ENCODE data around the gene LRRC45. TPM values are rescaled to one million over a fixed set of nuclear protein-coding genes. Genes with fewer than 3 reads are reported as not detected.

LRRC45 gene
- total RNA-seq, 1 experiment from 2014 or later: 38.1 TPM

DNA sequence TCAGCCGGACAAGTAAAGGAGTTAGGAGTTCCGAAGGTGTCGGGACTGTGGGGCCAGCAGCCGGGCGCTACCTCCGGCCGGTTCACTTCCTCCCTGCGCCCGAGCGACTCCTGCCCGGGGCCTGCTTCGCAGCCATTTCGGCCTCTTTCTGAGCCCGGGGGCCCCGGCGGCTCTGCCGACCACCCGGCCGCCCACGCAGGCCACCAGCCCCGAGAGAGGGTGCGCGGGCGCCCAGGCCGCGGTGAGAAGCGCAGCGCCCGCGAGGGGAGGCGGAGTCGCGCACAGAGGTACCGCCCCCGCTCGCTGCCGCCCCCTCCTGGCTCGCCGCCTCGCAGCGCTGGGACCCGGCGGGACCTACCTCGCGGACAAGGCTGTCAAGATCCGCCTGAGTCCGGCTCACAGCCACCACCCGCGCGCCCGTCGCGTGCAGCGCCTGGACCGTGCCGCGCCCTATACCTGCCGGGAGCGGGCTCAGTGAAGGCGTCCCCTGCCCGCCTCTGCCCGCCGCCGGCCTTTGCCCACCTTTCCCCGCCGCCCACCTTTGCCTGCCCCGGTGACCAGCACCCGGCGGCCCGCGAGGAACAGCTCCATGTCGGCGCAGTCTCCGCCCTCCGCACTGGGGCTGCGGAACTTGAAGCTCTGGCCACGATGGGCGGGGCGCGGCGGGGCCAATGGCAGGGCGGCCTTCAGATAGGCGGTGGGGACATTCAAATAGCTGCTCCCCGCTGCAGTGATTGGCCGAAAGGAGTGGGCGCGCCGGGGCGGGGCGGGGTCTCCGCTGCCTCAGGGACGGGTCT lies 14.2 kb downstream of the LRRC45 start, which contains the start of gene DCXR:
Gene DCXR, minus strand, starts transcription at position 606 of the 797 bp plus-strand sequence. Its CDS starts 15 bp downstream, at position 591.
- H3K36me3 Mint-ChIP-seq: 0 out of 2 replicates have a peak, but pooled peaks cover 6% of the 10 kb centered on the region
- H3K27ac Mint-ChIP-seq: peak within 1 kb of the TSS; percentile 95
- H3K9me3 Mint-ChIP-seq: no peaks in the 10 kb centered on the region
- peak within 1 kb of the TSS; percentile 75 for H3K4me3 Mint-ChIP-seq
- ChIA-PET CTCF (interaction anchor here (0.6 to 2.0 kb wide), 50 partner anchors 8 to 436 kb away, joined by 3 to 31 read pairs (median 4); partner anchors contain the start of genes ASPSCR1, CENPX, FASN and GPS1), POLR2A (interaction anchor here (0.5 to 1.4 kb wide), 13 partner anchors 11 to 450 kb away, joined by 3 to 11 read pairs (median 5); partner anchors contain the start of genes ARL16, ASPSCR1, CENPX and FASN)
- DNase-seq (ENCODE audit: low spot score): peak; percentile 99
- ATAC-seq: peak; percentile 90
- H3K4me1 Mint-ChIP-seq: peaks cover 33% of the 10 kb centered on the region
- H3K27me3 Mint-ChIP-seq (ENCODE audit: low read depth): peaks cover 10% of the 10 kb centered on the region
- TF ChIP-seq, protein P1, sequence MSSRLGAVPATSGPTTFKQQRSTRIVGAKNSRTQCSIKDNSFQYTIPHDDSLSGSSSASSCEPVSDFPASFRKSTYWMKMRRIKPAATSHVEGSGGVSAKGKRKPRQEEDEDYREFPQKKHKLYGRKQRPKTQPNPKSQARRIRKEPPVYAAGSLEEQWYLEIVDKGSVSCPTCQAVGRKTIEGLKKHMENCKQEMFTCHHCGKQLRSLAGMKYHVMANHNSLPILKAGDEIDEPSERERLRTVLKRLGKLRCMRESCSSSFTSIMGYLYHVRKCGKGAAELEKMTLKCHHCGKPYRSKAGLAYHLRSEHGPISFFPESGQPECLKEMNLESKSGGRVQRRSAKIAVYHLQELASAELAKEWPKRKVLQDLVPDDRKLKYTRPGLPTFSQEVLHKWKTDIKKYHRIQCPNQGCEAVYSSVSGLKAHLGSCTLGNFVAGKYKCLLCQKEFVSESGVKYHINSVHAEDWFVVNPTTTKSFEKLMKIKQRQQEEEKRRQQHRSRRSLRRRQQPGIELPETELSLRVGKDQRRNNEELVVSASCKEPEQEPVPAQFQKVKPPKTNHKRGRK (CRISPR knock-in tag; IDR thresholded peaks at IDR 0.05; ENCODE audit: borderline replicate concordance): no peak
- no peak for TF ChIP-seq IRF2 (CRISPR knock-in tag; IDR thresholded peaks at IDR 0.05; ENCODE audit: borderline replicate concordance, low read depth)
- TF ChIP-seq NR3C1 (CRISPR knock-in tag; conservative IDR thresholded peaks at IDR 0.05; ENCODE audit: low read depth): no peak
- TF ChIP-seq SMAD4 (CRISPR knock-in tag; IDR thresholded peaks at IDR 0.05): no peak
- TF ChIP-seq, protein P2, sequence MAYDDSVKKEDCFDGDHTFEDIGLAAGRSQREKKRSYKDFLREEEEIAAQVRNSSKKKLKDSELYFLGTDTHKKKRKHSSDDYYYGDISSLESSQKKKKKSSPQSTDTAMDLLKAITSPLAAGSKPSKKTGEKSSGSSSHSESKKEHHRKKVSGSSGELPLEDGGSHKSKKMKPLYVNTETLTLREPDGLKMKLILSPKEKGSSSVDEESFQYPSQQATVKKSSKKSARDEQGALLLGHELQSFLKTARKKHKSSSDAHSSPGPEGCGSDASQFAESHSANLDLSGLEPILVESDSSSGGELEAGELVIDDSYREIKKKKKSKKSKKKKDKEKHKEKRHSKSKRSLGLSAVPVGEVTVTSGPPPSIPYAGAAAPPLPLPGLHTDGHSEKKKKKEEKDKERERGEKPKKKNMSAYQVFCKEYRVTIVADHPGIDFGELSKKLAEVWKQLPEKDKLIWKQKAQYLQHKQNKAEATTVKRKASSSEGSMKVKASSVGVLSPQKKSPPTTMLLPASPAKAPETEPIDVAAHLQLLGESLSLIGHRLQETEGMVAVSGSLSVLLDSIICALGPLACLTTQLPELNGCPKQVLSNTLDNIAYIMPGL (CRISPR knock-in tag; IDR thresholded peaks at IDR 0.05): peak; percentile 97
- no peak for TF ChIP-seq ETV6 (CRISPR knock-in tag; IDR thresholded peaks at IDR 0.05)
- no peak for TF ChIP-seq TP53 (CRISPR knock-in tag; IDR thresholded peaks at IDR 0.05)
- no peak for TF ChIP-seq SOX15 (CRISPR knock-in tag; IDR thresholded peaks at IDR 0.05)
- TF ChIP-seq, protein P3, sequence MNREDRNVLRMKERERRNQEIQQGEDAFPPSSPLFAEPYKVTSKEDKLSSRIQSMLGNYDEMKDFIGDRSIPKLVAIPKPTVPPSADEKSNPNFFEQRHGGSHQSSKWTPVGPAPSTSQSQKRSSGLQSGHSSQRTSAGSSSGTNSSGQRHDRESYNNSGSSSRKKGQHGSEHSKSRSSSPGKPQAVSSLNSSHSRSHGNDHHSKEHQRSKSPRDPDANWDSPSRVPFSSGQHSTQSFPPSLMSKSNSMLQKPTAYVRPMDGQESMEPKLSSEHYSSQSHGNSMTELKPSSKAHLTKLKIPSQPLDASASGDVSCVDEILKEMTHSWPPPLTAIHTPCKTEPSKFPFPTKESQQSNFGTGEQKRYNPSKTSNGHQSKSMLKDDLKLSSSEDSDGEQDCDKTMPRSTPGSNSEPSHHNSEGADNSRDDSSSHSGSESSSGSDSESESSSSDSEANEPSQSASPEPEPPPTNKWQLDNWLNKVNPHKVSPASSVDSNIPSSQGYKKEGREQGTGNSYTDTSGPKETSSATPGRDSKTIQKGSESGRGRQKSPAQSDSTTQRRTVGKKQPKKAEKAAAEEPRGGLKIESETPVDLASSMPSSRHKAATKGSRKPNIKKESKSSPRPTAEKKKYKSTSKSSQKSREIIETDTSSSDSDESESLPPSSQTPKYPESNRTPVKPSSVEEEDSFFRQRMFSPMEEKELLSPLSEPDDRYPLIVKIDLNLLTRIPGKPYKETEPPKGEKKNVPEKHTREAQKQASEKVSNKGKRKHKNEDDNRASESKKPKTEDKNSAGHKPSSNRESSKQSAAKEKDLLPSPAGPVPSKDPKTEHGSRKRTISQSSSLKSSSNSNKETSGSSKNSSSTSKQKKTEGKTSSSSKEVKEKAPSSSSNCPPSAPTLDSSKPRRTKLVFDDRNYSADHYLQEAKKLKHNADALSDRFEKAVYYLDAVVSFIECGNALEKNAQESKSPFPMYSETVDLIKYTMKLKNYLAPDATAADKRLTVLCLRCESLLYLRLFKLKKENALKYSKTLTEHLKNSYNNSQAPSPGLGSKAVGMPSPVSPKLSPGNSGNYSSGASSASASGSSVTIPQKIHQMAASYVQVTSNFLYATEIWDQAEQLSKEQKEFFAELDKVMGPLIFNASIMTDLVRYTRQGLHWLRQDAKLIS (CRISPR knock-in tag; IDR thresholded peaks at IDR 0.05; ENCODE audit: borderline replicate concordance): no peak
- no peak for TF ChIP-seq JUN (CRISPR knock-in tag; IDR thresholded peaks at IDR 0.05)
- TF ChIP-seq SMAD3 (CRISPR knock-in tag; IDR thresholded peaks at IDR 0.05; ENCODE audit: borderline replicate concordance): no peak; the same call in 1 of the 2 replicates
- no peak for TF ChIP-seq ZNF232 (CRISPR knock-in tag; IDR thresholded peaks at IDR 0.05)
- no peak for TF ChIP-seq ZNF396 (CRISPR knock-in tag; IDR thresholded peaks at IDR 0.05; ENCODE audit: borderline replicate concordance)
- peak; percentile 48; the same call in 1 of the 2 replicates for TF ChIP-seq FOXK1 (CRISPR knock-in tag; IDR thresholded peaks at IDR 0.05)
- TF ChIP-seq ELF4 (CRISPR knock-in tag; IDR thresholded peaks at IDR 0.05; ENCODE audit: low read depth): no peak
- peak; percentile 64 for TF ChIP-seq GABPB1 (CRISPR knock-in tag; IDR thresholded peaks at IDR 0.05)
- no peak for TF ChIP-seq GRHL2 (CRISPR knock-in tag; IDR thresholded peaks at IDR 0.05; ENCODE audit: insufficient replicate concordance, severe bottlenecking)
- TF ChIP-seq, protein P4, sequence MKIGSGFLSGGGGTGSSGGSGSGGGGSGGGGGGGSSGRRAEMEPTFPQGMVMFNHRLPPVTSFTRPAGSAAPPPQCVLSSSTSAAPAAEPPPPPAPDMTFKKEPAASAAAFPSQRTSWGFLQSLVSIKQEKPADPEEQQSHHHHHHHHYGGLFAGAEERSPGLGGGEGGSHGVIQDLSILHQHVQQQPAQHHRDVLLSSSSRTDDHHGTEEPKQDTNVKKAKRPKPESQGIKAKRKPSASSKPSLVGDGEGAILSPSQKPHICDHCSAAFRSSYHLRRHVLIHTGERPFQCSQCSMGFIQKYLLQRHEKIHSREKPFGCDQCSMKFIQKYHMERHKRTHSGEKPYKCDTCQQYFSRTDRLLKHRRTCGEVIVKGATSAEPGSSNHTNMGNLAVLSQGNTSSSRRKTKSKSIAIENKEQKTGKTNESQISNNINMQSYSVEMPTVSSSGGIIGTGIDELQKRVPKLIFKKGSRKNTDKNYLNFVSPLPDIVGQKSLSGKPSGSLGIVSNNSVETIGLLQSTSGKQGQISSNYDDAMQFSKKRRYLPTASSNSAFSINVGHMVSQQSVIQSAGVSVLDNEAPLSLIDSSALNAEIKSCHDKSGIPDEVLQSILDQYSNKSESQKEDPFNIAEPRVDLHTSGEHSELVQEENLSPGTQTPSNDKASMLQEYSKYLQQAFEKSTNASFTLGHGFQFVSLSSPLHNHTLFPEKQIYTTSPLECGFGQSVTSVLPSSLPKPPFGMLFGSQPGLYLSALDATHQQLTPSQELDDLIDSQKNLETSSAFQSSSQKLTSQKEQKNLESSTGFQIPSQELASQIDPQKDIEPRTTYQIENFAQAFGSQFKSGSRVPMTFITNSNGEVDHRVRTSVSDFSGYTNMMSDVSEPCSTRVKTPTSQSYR (CRISPR knock-in tag; IDR thresholded peaks at IDR 0.05): no peak; the same call in 1 of the 2 replicates
- TF ChIP-seq, protein P5, sequence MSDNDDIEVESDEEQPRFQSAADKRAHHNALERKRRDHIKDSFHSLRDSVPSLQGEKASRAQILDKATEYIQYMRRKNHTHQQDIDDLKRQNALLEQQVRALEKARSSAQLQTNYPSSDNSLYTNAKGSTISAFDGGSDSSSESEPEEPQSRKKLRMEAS (CRISPR knock-in tag; IDR thresholded peaks at IDR 0.05): no peak; the same call in 1 of the 2 replicates
- TF ChIP-seq, protein P6, sequence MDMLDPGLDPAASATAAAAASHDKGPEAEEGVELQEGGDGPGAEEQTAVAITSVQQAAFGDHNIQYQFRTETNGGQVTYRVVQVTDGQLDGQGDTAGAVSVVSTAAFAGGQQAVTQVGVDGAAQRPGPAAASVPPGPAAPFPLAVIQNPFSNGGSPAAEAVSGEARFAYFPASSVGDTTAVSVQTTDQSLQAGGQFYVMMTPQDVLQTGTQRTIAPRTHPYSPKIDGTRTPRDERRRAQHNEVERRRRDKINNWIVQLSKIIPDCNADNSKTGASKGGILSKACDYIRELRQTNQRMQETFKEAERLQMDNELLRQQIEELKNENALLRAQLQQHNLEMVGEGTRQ (CRISPR knock-in tag; IDR thresholded peaks at IDR 0.05): peak; percentile 12; the same call in 1 of the 2 replicates
- no peak for TF ChIP-seq JAZF1 (CRISPR knock-in tag; IDR thresholded peaks at IDR 0.05)
- TF ChIP-seq, protein P7, sequence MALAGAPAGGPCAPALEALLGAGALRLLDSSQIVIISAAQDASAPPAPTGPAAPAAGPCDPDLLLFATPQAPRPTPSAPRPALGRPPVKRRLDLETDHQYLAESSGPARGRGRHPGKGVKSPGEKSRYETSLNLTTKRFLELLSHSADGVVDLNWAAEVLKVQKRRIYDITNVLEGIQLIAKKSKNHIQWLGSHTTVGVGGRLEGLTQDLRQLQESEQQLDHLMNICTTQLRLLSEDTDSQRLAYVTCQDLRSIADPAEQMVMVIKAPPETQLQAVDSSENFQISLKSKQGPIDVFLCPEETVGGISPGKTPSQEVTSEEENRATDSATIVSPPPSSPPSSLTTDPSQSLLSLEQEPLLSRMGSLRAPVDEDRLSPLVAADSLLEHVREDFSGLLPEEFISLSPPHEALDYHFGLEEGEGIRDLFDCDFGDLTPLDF (CRISPR knock-in tag; IDR thresholded peaks at IDR 0.05): no peak
- no peak for TF ChIP-seq ZNF423 (CRISPR knock-in tag; IDR thresholded peaks at IDR 0.05)
- no peak for TF ChIP-seq FOXP1 (CRISPR knock-in tag; IDR thresholded peaks at IDR 0.05; ENCODE audit: borderline replicate concordance)
- no peak for TF ChIP-seq TEAD1 (CRISPR knock-in tag; IDR thresholded peaks at IDR 0.05)

Measured in WTC11 (cell line).